NCI-H146 treated with DMSO at 0.1 percent for 48 hours (cell line): Measurements from ENCODE around the gene FAM20C.
"Not testable (repeated sequence)": the region's sequence is repeated elsewhere in the genome, so short reads cannot be mapped to it uniquely, and the experiment has no call there.

Source experiments
- DNase-seq: peaks from one replicate; lab custom pipeline; 2025; ENCODE audit not compliant: unreplicated experiment; lab: John Stamatoyannopoulos, UW

FAM20C gene

GRCh38 chr7:255038-255435 lies 62.7 kb downstream of the FAM20C start:
- DNase-seq: no peak

GRCh38 chr7:255721-256361 lies 63.5 kb downstream of the FAM20C start:
- no peak for DNase-seq

- no peak for DNase-seq
Measured at GRCh38 chr7:256461-256940, 64.1 kb downstream of the FAM20C start.

GRCh38 chr7:256981-257646 lies 64.7 kb downstream of the FAM20C start:
- DNase-seq: no peak

GRCh38 chr7:257647-257992 lies 65.2 kb downstream of the FAM20C start:
- no peak for DNase-seq

- no peak for DNase-seq
Measured at GRCh38 chr7:258476-259190, 66.3 kb downstream of the FAM20C start.

- DNase-seq: no peak
Measured at GRCh38 chr7:259191-259505, 66.8 kb downstream of the FAM20C start.

- DNase-seq: no peak
Measured at GRCh38 chr7:259751-260405, 67.5 kb downstream of the FAM20C start.

GRCh38 chr7:260441-261281 lies 68.3 kb downstream of the FAM20C start:
- no peak for DNase-seq

- DNase-seq: no peak
Measured at GRCh38 chr7:261341-262250, 69.2 kb downstream of the FAM20C start.

- DNase-seq: no peak
Measured at GRCh38 chr7:262251-262572, 69.8 kb downstream of the FAM20C start.

- DNase-seq: not testable (repeated sequence)
Measured at GRCh38 chr7:262631-263311, 70.4 kb downstream of the FAM20C start.

GRCh38 chr7:263483-264351 lies 71.3 kb downstream of the FAM20C start:
- DNase-seq: not testable (repeated sequence)

GRCh38 chr7:264541-265191 lies 72.3 kb downstream of the FAM20C start:
- no peak for DNase-seq

GRCh38 chr7:265192-265997 lies 73.0 kb downstream of the FAM20C start:
- no peak for DNase-seq

GRCh38 chr7:265998-266850 lies 73.9 kb downstream of the FAM20C start:
- no peak for DNase-seq
